Measurements from ENCODE around the gene SNRNP200.

DNA sequence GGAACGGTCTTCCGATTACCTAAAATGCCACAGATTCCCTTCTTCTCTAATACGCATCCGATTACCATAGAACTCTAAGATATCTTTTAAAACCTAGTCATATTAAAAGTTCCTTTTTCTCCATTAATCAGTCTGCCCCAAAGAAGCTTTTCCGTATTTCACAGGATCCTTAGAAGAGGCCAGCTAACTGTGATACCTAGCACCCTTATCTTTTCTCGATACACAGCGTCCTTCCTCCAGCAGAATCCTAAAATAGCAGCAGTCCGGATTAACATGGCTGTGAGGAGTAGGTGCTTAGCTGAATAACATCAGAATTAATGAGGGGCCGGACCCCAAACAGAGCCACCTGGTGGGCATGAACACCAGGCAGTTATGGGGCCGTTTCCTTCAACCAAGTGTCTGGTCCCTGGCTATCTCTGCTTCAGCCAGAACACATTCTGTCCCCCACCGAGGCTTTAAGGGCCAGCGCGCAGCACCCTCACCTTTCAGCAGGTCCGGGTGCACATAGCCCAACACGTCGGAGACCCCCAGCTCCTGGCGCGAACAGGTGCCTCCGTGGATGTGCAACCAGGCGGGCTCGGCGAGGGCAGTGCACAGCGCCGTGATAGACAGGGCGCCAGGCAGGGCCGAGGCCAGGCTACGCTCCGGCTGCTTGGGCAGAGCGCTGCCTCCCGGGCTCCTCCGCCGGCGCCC, 40.5 kb downstream of the SNRNP200 start:
- no peak for TF ChIP-seq RARB (CRISPR knock-in tag; IDR thresholded peaks at IDR 0.05)
- TF ChIP-seq ESRRG (CRISPR knock-in tag; IDR thresholded peaks at IDR 0.05): no peak
- TF ChIP-seq CSDC2 (CRISPR knock-in tag; IDR thresholded peaks at IDR 0.05): no peak
- no peak for TF ChIP-seq ZFP30 (CRISPR knock-in tag; IDR thresholded peaks at IDR 0.05)
- TF ChIP-seq, protein P1, sequence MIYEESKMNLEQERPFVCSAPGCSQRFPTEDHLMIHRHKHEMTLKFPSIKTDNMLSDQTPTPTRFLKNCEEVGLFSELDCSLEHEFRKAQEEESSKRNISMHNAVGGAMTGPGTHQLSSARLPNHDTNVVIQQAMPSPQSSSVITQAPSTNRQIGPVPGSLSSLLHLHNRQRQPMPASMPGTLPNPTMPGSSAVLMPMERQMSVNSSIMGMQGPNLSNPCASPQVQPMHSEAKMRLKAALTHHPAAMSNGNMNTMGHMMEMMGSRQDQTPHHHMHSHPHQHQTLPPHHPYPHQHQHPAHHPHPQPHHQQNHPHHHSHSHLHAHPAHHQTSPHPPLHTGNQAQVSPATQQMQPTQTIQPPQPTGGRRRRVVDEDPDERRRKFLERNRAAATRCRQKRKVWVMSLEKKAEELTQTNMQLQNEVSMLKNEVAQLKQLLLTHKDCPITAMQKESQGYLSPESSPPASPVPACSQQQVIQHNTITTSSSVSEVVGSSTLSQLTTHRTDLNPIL (CRISPR knock-in tag; IDR thresholded peaks at IDR 0.05; ENCODE audit: low read depth): no peak
- TF ChIP-seq, protein P2, sequence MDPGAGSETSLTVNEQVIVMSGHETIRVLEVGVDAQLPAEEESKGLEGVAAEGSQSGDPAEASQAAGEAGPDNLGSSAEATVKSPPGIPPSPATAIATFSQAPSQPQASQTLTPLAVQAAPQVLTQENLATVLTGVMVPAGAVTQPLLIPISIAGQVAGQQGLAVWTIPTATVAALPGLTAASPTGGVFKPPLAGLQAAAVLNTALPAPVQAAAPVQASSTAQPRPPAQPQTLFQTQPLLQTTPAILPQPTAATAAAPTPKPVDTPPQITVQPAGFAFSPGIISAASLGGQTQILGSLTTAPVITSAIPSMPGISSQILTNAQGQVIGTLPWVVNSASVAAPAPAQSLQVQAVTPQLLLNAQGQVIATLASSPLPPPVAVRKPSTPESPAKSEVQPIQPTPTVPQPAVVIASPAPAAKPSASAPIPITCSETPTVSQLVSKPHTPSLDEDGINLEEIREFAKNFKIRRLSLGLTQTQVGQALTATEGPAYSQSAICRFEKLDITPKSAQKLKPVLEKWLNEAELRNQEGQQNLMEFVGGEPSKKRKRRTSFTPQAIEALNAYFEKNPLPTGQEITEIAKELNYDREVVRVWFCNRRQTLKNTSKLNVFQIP (CRISPR knock-in tag; IDR thresholded peaks at IDR 0.05; ENCODE audit: borderline replicate concordance, low read depth): no peak
- no peak for TF ChIP-seq ZNF70 (CRISPR knock-in tag; IDR thresholded peaks at IDR 0.05)
- TF ChIP-seq, protein P3, sequence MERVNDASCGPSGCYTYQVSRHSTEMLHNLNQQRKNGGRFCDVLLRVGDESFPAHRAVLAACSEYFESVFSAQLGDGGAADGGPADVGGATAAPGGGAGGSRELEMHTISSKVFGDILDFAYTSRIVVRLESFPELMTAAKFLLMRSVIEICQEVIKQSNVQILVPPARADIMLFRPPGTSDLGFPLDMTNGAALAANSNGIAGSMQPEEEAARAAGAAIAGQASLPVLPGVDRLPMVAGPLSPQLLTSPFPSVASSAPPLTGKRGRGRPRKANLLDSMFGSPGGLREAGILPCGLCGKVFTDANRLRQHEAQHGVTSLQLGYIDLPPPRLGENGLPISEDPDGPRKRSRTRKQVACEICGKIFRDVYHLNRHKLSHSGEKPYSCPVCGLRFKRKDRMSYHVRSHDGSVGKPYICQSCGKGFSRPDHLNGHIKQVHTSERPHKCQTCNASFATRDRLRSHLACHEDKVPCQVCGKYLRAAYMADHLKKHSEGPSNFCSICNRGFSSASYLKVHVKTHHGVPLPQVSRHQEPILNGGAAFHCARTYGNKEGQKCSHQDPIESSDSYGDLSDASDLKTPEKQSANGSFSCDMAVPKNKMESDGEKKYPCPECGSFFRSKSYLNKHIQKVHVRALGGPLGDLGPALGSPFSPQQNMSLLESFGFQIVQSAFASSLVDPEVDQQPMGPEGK (CRISPR knock-in tag; IDR thresholded peaks at IDR 0.05; ENCODE audit: borderline replicate concordance): no peak
- no peak for TF ChIP-seq ZFP3 (CRISPR knock-in tag; IDR thresholded peaks at IDR 0.05)
- no peak for TF ChIP-seq PPARA (CRISPR knock-in tag; IDR thresholded peaks at IDR 0.05; ENCODE audit: borderline replicate concordance)
- no peak for TF ChIP-seq TCF4 (CRISPR knock-in tag; IDR thresholded peaks at IDR 0.05; ENCODE audit: borderline replicate concordance)
- TF ChIP-seq TOX (CRISPR knock-in tag; IDR thresholded peaks at IDR 0.05; ENCODE audit: borderline replicate concordance): no peak
- no peak for TF ChIP-seq ZC3H10 (CRISPR knock-in tag; IDR thresholded peaks at IDR 0.05)
- no peak for TF ChIP-seq SNAI2 (CRISPR knock-in tag; IDR thresholded peaks at IDR 0.05)

Data from SK-N-SH treated with all-trans-retinoic acid at 6 μM for 48 hours (cell line).